PC-3 (cell line): ENCODE data around the gene IL32. TPM values are rescaled to one million over a fixed set of nuclear protein-coding genes. Genes with fewer than 3 reads are reported as not detected.

ENCODE experiments used
- ATAC-seq: fragments of 200-7000 bp; cut with Tn5 transposase; 2 replicates; pipeline ENCODE4 v1.9.1; 2020; ENCODE audit warnings: mild to moderate bottlenecking, moderate library complexity
- BruUV-seq: library from RNA; stranded (reverse); fragments of 400-500 nt; replicated peaks from 2 replicates; lab custom pipeline; 2021; lab: Mats Ljungman, UMichigan
- CTCF ChIA-PET: fragments of 300-600 bp; sonication (Branson Sonifier 250); formaldehyde crosslinking; loops from one replicate; lab custom pipeline; 2022; ENCODE audit warnings: antibody characterized with exemption; lab: Charles Lee
- POLR2A ChIA-PET: fragments of 300-600 bp; sonication (Branson Sonifier 250); formaldehyde crosslinking; loops from one replicate; lab custom pipeline; 2022; ENCODE audit warnings: antibody characterized with exemption; ENCODE audit not compliant: unreplicated experiment; lab: Charles Lee
- DNase-seq: peaks from one replicate; pipeline ENCODE4 v3.0.0-alpha.2; 2015
- H2AFZ ChIP-seq: fragments of 300-600 bp; sonication (generic); 2 replicates; pipeline ENCODE4 v1.6.0; 2016; ENCODE audit warnings: antibody characterized with exemption, low read length
- H3F3A ChIP-seq: fragments of 300-600 bp; sonication (generic); one replicate; pipeline ENCODE4 v1.6.0; 2017; ENCODE audit warnings: antibody characterized with exemption, low read length, control low read depth, mild to moderate bottlenecking; ENCODE audit not compliant: unreplicated experiment
- H3K27ac ChIP-seq: fragments of 300-600 bp; sonication (generic); 2 replicates; pipeline ENCODE4 v1.5.1; 2016; ENCODE audit warnings: mild to moderate bottlenecking, low read length
- H3K27me3 ChIP-seq: fragments of 300-600 bp; sonication (generic); 2 replicates; pipeline ENCODE4 v1.6.1; 2016; ENCODE audit warnings: low read length, mixed read lengths
- H3K36me3 ChIP-seq: fragments of 300-600 bp; sonication (generic); 2 replicates; pipeline ENCODE4 v1.6.1; 2016; ENCODE audit warnings: low read depth, mixed run types, low read length, mixed read lengths
- H3K4me1 ChIP-seq: fragments of 300-600 bp; sonication (generic); 2 replicates; pipeline ENCODE4 v1.5.1; 2016; ENCODE audit warnings: low read length; ENCODE audit not compliant: insufficient read depth
- H3K4me2 ChIP-seq: fragments of 300-600 bp; sonication (generic); 2 replicates; pipeline ENCODE4 v1.6.0; 2016; ENCODE audit warnings: low read length
- H3K4me3 ChIP-seq: fragments of 300-600 bp; sonication (generic); 2 replicates; pipeline ENCODE4 v1.5.1; 2016; ENCODE audit warnings: mild to moderate bottlenecking, low read length, mixed read lengths
- H3K79me2 ChIP-seq: fragments of 300-600 bp; sonication (generic); 2 replicates; pipeline ENCODE4 v1.6.1; 2017; ENCODE audit warnings: low read length, mixed read lengths
- H3K9ac ChIP-seq: fragments of 300-600 bp; sonication (generic); 2 replicates; pipeline ENCODE4 v1.6.0; 2016; ENCODE audit warnings: mild to moderate bottlenecking, low read length
- H3K9me2 ChIP-seq: fragments of 300-600 bp; sonication (generic); replicated peaks from 2 replicates; pipeline ENCODE4 v1.6.1; 2016; ENCODE audit warnings: mixed run types, low read length, mixed read lengths
- H3K9me3 ChIP-seq: fragments of 300-600 bp; sonication (generic); 2 replicates; pipeline ENCODE4 v1.6.1; 2016; ENCODE audit warnings: low read length, mixed read lengths
- H4K20me1 ChIP-seq: fragments of 300-600 bp; sonication (generic); 2 replicates; pipeline ENCODE4 v1.6.1; 2016; ENCODE audit warnings: low read length, mixed read lengths
- CTCF ChIP-seq: fragments of 300-600 bp; sonication (generic); conservative IDR thresholded peaks from 2 replicates; pipeline ENCODE4 v1.5.1; 2017; ENCODE audit warnings: antibody characterized with exemption, low read depth, mild to moderate bottlenecking, low read length
- EZH2 ChIP-seq: fragments of 300-600 bp; sonication (generic); IDR thresholded peaks from one replicate; pipeline ENCODE4 v1.6.1; 2017; ENCODE audit warnings: antibody characterized with exemption, mild to moderate bottlenecking, low read length; ENCODE audit not compliant: unreplicated experiment
- EZH2phosphoT487 ChIP-seq: fragments of 300-600 bp; sonication (generic); IDR thresholded peaks from 2 replicates; pipeline ENCODE4 v1.6.1; 2018; ENCODE audit warnings: mild to moderate bottlenecking, antibody characterized with exemption, low read length, borderline replicate concordance
- intact Hi-C: fragments of 100-400 bp; cut with micrococcal nuclease; formaldehyde crosslinking; loops from 2 replicates; pipeline ENCODE4 v1.9.0; 2023
- total RNA-seq: library from RNA; depleted of rRNA; stranded (reverse); fragments of >200 nt; gene quantifications from 2 replicates; pipeline ENCODE4 v1.2.3, GENCODE V29; 2014

Gene IL32
- total RNA-seq, 1 experiment from 2014 or later = 8.8 TPM

- CTCF ChIA-PET = interaction anchor here (0.6 to 1.2 kb wide), 4 partner anchors 8 to 1678 kb away, joined by 3 to 5 read pairs (median 4); no protein-coding TSS in a partner anchor
- ATAC-seq (no peak), DNase-seq (no peak)
- Histone ChIP-seq H3K9ac (peak overlapping the region; percentile 91), H3K36me3 (peaks cover 10% of the 10 kb centered on the region), H3K4me1 (peaks cover 18% of the 10 kb centered on the region), H3K4me3 (peak overlapping the region; percentile 94), H3K27ac (no peak overlapping the region), H2AFZ (peak overlapping the region; percentile 79), H4K20me1 (no peaks in the 10 kb centered on the region), H3K9me3 (no peaks in the 10 kb centered on the region), H3K4me2 (peak overlapping the region; percentile 99), H3F3A (no peaks in the 10 kb centered on the region), H3K9me2 (no peaks in the 10 kb centered on the region), H3K27me3 (no peaks in the 10 kb centered on the region), H3K79me2 (peaks cover 12% of the 10 kb centered on the region)
- POLR2A ChIA-PET = interaction anchor here (0.6 to 1.7 kb wide), 7 partner anchors 8 to 1607 kb away, joined by 3 to 18 read pairs (median 5); partner anchors contain the start of genes NUBP2 and SPSB3
- intact Hi-C loops = no loop called here
- no TSS peak for BruUV-seq
- TF ChIP-seq CTCF (no peak), EZH2phosphoT487 (no peak), EZH2 (no peak)
Measured at GRCh38 chr16:3019594-3020246, 45.7 kb upstream of the IL32 start.

GRCh38 chr16:3020247-3020603, 45.2 kb upstream of the IL32 start, which contains the start of gene TNFRSF12A:
Gene TNFRSF12A, plus strand, starts transcription at chr16:3020368. Its CDS starts 30 bp downstream, at chr16:3020398.
- H3K27ac ChIP-seq = peak within 1 kb of the TSS; percentile 100
- intact Hi-C loops = no loop called here
- H3K4me2 ChIP-seq = peak within 1 kb of the TSS; percentile 99
- no peaks in the 10 kb centered on the region for H4K20me1 ChIP-seq
- peaks cover 18% of the 10 kb centered on the region for H3K4me1 ChIP-seq
- ChIA-PET CTCF (interaction anchor here (0.6 to 1.2 kb wide), 4 partner anchors 8 to 1678 kb away, joined by 3 to 5 read pairs (median 4); no protein-coding TSS in a partner anchor), POLR2A (interaction anchor here (0.6 to 1.7 kb wide), 7 partner anchors 8 to 1606 kb away, joined by 3 to 18 read pairs (median 5); partner anchors contain the start of genes NUBP2 and SPSB3)
- no peaks in the 10 kb centered on the region for H3F3A ChIP-seq
- H3K9ac ChIP-seq = peak within 1 kb of the TSS; percentile 91
- peak within 1 kb of the TSS; percentile 94 for H3K4me3 ChIP-seq
- H3K9me3 ChIP-seq = no peaks in the 10 kb centered on the region
- no TSS peak for BruUV-seq
- H3K36me3 ChIP-seq = peaks cover 10% of the 10 kb centered on the region
- no peak for TF ChIP-seq CTCF
- TF ChIP-seq EZH2 = no peak
- no peak for TF ChIP-seq EZH2phosphoT487
- H3K27me3 ChIP-seq = no peaks in the 10 kb centered on the region
- ATAC-seq (peak; percentile 3), DNase-seq (peak; percentile 79)
- H2AFZ ChIP-seq = peak within 1 kb of the TSS; percentile 79
- H3K9me2 ChIP-seq = no peaks in the 10 kb centered on the region
- H3K79me2 ChIP-seq = peaks cover 12% of the 10 kb centered on the region
